NCI-H69 (cell line): ENCODE measurements around the gene DPF3.

Experiments
- DNase-seq: peaks from one replicate; lab custom pipeline; 2025; lab: John Stamatoyannopoulos, UW

The DPF3 gene

DNA sequence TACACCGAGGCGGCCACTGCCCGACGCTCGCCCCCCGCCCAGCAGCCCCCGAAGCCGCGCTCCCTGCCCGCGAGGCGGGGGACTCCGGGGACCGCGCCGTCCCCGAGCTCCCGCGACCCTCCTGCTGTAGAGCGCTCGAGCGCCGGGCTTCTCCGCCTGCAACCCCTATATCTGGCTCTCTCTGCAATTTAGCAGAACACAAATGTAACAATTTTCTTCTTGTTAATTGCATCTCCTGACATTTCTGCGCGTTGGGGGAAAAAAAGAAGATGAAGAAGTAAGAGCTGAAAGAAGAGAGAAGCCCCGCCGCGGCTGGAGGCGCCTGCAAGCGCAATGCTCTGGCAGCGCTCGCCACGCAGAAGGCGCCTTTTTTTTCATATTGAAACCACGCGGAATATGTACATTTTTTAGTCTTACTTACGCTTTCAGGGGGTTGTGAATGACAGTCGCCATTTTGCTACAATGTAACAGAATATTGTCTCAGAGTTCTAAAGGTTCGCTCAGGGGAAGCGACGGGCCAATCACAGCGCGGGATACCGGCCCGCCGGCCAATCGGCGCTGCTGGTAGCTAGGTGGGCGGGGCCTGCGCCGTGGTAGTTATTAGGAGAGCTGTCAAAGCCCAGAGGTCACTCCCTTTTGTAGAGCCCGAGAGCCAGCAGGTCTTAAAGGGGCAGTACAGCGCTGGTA lies at the start of gene DPF3:
DPF3 (minus strand) TSS at position 466 of the 687 bp plus-strand sequence; CDS start at position 453, 13 bp downstream.
- peak; percentile 98 for DNase-seq

DNA sequence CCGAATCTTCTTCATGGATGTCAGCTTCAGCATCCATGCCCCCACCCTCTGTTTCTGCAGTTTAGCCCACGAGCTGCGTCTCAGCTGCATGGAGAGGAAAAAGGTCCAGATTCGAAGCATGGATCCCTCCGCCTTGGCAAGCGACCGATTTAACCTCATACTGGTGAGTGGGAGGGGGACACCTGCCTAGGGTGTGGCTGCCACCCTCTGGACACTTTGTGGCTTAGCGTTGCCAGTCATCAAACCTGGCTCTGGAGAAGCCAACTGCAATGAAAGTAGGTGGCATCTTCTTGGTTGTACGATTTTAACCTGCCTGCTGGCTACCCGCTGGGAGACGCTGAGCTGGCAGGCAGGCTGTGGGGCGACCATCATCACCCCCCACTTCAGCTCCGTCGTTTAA lies 49.0 kb upstream of the DPF3 start:
- no peak for DNase-seq

DNA sequence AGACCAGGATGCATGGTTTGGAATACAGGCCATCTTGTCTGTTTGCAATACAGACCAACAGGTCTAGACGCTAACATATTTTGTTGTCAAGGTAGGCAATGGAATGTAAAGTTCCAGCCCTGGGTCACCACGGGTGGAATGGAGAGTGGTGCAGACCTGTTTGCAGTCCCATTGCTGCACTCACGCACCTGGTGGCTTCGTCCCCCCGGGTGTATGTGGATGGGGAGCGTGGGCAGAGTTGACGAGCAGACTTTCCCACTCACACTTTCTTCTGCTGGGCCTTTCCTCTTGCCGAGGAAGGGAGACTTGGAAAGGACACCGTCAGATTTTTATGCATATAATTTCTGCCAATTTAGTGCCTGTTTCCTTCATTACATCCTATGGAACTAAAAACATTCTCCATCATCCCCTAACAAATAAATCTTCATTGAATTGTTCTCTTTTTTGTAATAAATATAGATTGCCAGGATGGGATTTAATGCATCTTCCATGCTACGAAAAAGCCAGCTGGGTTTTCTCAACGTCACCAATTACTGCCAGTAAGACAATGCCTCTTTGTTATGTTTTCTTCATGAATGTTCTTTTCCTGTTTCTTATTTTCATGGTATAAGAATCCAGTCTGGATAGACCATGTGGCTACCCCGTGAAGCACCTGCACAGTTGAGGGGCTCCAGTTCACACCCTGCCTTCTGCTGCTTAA lies 47.5 kb upstream of the DPF3 start:
- no peak for DNase-seq

DNA sequence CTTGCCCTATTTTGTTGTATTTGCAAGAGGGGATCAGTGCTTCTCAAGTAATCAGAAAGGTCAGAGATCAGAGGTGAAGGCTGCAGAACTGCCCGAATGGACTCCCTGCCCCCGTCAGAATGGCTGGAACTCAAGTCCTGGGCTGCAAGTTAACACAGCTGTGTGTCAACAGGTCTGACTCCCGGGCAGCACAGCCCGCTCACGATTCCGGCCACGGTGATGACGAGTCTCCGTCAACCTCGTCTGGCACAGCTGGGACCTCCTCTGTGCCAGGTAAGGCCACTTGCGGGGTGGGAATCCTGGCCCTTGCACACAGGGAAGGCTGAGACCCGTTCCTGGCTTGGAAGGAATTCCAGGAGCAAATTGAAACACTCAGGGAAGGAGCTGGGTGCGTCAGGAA lies 45.7 kb upstream of the DPF3 start:
- no peak for DNase-seq

DNA sequence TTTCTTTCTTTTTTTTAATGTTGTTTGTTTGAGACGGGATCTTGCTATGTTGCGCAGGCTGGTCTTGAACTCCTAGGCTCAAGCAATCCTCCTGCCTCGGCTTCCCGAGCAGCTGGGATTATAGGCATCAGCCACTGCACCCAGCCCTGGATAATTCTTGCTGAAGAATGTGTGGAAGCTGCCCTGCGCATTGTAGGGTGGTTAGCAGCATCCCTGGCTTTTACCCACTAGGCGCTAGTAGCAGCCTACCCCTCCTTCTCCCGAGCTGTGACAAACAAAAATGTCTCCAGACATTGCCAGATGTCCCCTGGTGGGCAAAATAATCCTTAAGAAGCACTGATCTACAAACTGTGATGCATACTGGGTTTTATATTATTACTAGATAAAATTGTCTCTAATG lies 39.0 kb upstream of the DPF3 start:
- DNase-seq = no peak

DNA sequence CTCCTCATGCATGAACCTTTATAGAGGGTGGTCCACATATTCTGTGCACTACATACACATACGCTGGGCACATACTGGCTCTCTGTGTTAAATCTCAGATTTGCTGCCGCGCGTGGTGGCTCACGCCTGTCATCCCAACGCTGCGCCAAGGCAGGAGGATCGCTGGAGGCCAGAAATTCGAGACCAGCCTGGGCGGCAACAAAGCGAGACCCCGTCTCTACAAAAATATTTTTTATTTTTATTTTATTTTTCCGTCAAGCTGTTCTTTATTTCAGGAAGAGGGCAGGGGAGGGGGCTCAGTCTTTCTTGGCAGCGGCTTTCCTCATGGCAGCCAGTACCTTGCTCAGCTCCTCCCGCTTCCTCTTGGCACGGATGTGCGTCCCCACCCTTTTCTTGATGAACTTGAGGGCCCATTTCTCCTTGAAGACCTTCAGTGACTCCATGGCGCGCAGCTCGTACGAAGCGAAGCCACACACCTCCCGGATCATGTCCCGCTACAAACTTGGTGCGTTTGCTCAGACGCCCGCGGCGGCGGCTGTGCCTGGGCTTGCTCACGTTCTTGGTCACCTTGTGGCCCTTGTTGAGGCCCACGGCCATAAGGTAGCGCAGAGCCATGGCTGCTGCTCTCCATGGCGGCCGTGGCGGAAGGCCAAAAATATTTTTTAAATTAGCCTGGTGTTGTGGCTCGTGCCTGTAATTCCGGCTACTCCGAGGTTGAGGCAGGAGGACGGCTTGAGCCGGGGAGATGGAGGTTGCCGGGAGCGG lies 35.6 kb upstream of the DPF3 start:
- no peak for DNase-seq

DNA sequence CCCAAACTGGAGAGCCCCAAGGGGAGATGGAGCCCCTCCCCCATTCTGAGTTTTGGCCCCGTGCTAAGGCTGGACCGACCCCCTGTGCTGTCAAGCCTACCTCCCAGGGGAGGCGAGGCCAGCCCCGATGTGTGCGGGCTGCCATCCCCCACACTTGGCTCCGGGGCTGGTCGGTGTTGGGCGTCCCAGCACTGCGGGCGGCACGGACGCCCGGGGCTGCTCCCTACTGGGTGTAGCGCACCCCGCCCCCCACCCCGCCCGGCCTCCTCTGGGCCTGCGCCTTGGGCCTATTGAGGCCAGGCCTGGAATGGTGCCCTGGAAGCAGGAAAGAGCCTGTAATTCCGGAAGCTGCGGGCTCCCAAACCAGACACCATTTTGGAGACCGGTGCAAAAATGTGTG lies 35.0 kb upstream of the DPF3 start:
- DNase-seq = no peak

DNA sequence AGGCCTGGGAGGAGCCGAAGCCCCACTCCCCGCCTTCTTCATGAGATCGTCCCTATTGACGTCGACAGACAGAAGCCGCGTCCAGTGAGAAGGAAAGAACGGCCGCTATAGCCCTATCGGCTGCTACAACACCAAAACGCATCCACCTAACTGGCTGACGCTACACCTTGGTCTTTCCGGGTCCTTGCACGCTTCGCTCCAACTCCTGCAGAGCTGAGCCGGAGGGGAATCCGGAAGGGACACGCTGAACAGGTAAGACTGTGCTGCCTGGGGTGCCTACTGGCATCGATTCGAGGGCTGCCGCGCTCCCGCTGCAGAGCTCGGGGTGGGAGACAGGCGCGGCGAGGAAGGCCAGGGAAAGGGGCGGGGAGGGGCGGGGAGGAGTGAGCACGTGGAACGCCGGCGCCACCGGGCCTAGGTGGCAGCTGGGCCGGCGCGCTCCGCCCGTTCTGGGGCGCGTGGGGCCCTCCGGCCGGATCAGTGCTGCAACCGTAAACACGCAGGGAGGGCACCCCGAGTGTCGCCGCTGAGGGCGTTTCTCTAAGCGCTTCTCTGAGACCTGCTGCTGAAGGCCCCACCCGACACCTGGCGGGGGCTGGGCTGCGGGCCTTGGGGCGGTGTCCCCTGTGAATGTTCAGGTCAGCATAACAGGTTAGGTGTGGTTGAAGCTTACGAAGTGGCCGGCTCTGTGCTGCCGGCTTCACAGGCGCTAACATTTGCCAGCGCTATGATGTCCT lies 32.6 kb upstream of the DPF3 start, which contains the start of gene DCAF4:
DCAF4 (plus strand) TSS at position 173 of the 737 bp plus-strand sequence. CDS start 11,515 bp downstream, outside the sequence.
- peak; percentile 99 for DNase-seq

DNA sequence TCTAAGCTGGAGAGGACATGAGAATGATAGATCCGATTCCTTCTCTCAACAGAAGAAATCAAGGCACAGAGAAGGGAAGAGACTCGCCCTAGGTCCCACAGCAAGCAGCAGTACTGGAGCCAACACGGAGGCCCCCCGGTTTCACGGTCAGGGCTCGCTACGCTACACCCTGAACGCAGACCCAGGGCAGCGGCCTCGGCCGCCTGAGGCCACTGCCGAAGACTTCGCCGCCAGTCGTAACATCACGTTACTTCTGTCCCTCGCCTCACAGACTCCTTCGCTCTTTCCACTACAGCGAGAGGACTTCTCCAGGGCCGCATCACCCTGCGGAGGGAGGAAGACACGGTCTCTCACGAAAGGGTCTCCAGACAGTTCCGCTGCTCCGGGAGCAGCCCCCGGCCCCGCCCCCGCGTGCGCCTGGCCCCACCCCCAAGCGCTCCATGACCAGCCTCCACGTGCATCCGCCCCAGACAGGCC lies 32.0 kb upstream of the DPF3 start:
- DNase-seq = no peak

DNA sequence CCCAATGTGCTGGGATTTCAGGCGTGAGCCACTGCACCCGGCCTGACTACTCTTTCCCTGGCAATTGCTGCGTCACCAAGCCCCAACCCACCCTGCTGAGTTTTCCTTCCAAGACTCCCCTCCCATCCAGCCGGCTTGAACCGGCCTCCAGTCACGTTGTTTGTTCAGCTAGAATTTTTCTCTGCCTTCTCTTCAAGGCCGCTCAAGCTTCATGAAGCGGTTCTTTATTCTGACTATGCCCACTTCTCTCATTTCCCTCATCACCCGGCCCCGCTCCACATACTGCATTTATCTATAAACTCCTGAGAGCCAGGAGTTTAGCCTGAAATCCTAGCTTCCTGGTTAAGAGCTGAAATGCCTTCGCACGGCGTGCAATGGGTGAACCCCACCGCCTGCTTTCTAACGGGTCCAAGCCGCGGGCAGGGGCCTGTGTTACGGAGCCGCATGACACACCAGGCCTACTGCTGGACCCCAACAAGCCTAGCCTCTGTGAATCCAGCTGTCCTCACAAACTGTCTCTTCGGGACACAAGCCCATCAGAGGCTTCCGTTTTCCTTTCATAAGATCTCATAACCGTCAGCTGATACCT lies 31.4 kb upstream of the DPF3 start:
- no peak for DNase-seq

DNA sequence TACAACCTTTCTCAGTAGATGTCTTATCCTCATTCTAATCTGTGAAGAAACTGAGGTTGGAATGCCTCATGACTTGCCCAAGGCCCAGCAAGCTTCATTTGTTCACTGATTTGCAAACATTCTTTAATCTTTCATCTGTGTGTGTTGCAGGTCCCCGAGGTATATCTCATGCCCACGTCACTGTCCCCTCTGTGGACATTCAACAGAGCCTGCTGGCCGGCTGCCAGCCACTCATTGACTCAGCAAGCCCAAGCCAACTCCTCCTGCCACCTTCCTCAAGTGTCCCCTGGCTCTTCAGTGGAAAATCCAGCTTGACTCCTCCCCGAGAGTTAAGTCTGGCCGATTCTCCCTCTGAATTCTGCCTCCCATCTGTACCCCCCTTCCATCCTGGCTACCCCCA lies 30.4 kb upstream of the DPF3 start:
- DNase-seq = peak; percentile 44

DNA sequence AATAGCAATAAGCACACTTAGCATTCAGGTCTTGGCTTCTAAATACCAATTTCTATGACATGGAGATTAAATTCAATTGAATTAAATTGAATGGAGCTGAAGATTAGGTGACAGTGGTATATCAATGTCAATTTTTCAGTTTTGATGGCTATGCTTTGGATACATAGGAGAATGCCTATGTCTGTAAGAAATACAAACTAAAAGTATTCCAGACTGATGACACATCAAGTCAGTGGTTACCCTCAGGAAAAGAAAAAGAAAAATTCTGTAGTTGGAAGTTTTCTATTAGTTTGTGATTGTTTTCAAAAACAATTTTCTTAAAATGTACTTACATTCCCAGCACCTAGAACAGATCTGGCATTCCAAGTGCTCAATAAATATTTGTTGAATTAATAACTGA lies 27.5 kb upstream of the DPF3 start:
- DNase-seq = no peak

DNA sequence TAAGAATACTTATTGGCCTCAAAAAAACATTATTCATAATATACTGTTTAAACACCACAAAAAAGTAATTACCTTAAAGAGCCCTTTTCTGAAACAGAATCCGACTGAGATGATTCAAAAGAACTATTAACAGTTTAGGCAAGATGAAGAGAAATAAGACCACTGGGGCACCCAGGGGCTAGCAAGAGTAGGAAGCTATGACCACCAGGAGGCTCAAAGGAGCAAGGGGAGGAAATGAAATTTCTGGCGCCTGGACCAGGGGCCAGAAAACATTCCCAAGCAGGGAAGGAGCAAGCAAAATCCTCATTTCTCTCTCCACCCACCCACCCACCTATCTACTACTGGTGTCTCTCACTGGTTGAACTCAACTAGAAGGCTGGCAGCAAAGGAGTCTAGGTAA lies 26.1 kb upstream of the DPF3 start:
- no peak for DNase-seq

DNA sequence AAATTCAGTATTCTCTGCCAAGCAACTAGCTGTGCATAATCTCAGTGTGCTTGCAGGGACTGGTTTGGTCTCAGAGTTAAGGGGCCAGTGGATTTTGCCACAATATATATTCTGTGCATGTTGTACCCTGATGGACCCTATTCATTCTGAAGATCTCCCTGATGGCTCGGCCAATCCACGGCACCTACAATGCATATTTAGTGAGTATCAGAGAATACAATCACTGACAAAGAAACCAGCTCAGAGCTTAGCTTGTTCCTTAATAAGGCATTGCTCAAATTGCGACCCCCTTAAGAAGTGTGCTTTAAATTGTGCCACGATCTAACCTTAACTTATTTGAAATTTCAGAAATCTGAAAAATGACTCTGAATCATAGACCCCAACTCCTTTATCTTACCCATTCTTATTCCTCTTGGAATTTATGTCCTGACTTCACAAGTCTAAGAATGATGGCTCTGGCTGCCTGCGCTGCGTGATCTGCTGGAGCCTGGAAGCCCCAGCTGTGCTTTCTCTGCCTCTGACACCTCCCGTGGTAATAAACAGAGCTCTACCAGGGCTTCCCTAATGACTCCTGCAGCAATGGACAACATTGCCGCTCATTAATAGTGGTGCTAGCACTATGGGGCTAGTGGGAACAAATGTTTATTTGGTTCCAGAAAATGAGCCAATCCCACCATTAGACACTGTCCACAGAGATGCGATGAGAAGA lies 23.3 kb upstream of the DPF3 start:
- peak; percentile 25 for DNase-seq

DNA sequence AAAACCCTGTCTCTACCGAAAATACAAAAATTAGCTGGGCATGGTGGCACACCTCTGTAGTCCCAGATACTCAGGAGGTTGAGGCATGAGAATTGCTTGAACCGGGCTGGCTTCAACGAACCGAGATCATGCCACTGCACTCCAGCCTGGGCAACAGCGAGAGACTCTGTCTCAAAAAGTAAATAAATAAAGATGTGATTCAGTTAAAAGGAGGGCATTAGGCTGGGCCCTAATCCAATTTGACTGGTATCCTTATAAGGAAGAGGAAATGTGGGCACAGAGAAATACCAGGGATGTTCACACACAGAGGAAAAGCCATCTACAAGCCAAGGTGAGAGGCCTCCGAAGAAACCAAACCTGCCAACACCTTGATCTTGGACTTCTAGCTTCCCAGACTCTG lies 22.3 kb upstream of the DPF3 start:
- DNase-seq = peak; percentile 9

DNA sequence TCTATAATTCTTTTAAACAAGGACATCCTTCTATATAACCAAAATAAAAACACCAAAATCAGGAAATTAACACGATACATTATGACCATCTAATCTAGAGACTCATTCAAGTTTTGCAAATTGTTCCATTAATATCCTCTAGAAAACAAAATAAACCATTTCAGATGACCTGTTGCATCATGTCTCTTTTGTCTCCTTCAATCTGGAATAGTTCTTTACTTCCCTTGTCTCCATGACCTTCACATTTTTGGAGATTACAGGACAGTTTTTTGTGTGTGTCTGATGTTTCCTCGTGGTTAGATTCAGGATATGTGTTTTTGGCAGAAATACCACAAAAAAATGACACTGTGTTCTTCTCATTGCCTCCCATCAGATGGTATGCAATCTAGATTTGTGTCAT lies 19.9 kb upstream of the DPF3 start:
- no peak for DNase-seq

DNA sequence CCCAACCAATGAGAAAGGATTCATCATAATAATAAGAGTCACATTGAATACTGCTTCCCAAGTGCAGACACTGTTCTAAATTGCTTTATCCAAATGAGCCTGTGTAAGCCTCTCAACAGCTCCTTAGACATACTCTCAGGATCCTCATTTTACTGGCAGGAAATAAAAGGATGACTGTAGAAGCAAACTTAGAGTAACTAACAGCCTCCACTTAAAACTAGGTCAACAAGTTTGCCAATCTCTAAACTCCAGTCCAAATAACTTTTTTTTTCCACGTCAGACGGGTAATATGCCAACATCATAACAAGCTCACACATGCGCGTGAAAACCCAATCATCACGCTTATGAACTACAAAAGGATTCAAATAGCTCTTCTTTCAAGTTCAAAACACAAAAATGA lies 15.3 kb upstream of the DPF3 start:
- DNase-seq = no peak

DNA sequence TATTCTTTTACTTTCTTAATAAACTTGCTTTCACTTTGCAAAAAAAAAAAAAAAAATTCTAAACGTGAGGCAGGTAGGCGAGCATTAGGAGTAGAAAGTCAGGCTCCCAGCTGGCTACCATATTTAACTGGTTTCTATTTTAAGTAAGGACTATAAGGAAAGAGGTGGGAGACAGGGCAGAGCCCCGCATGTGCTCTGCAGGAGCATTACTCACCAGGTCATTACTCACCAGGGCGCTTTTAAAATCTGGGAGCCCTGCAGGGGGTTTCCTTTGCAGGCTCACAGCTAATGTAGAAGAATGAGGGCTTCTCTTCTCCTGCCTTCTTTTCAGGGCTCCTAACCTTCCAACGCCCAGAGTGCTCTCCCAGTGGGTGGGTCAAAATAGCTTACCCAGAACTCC lies 14.0 kb upstream of the DPF3 start:
- peak; percentile 87 for DNase-seq

DNA sequence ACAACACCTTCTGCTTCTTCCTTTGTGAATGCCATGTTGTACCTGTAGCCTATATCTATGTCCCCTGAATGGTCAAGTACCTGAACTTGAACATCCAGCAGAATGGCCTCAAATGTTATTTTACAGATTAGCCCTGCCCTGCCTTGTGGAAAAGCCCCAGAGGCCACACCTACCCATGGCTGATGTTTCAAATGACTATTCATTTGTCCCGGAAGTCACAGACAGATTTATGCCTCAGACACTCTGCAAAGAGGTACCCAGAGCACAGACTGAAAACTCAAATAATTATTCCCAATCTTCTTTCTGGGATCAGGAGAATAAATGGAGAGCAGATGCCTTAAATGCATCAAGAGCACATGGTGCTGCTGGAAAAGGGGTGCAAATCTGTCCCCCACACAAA lies 13.0 kb upstream of the DPF3 start:
- peak; percentile 11 for DNase-seq

DNA sequence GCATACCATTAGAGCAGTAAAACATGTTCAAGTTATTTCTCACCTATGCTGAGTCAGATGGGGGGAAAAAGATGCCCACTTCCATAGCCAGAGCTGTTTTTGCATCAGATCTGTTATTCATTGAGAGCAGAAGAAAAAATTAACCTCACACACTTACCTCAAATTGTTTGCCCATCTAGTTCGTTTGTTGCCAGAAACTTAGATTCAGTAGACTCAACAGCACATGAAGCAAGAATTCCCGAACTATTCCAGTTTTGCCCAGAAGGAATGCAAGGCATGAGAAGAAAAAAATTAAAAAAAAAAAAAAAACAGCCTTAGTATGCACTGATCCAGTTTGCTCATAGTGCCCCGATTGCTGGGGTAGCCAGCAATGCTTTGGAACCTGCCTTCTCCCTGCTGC lies 12.4 kb upstream of the DPF3 start:
- DNase-seq = no peak
